Stomach (tissue), 4 donors: ENCODE data around the gene PTPRT.

Experiments used
- CTCF ChIP-seq, 7 experiments: fragments of 450-650 bp in 4 of 7; fragments of 200-600 bp in 3 of 7; sonication (generic) in 3 of 7; IDR thresholded peaks; one replicate each; pipeline ENCODE4 v1.5.1; 2016 to 2019; ENCODE audit warnings: antibody characterized with exemption in 7 of 7, control low read depth in 2 of 7, mild to moderate bottlenecking in 1 of 7
- POLR2A ChIP-seq, 4 donors: fragments of 450-650 bp; IDR thresholded peaks; one replicate each; pipeline ENCODE4 v1.6.1; 2016; ENCODE audit warnings: antibody characterized with exemption in 4 of 4, control low read depth in 2 of 4, mild to moderate bottlenecking in 1 of 4, moderate library complexity in 1 of 4
- POLR2AphosphoS5 ChIP-seq, 3 donors: sonication (generic); formaldehyde crosslinking; IDR thresholded peaks; one replicate each; pipeline ENCODE4 v1.6.1; 2016; ENCODE audit warnings: antibody characterized with exemption in 3 of 3

GRCh38 chr20:42080956-42081355 lies 1108.8 kb downstream of the PTPRT start:
- no peak for TF ChIP-seq POLR2A (IDR thresholded peaks at IDR 0.05)
- no peak for TF ChIP-seq CTCF (IDR thresholded peaks at IDR 0.05)
- TF ChIP-seq POLR2AphosphoS5 (IDR thresholded peaks at IDR 0.05), result no peak
